GM06990 (cell line): ENCODE data around the gene IL18R1.

ENCODE experiments used
- DNase-seq: peaks from one replicate; pipeline ENCODE4 v3.0.0-alpha.2; 2011; ENCODE audit not compliant: insufficient read length; ENCODE audit errors: extremely low read depth
- H3K27me3 ChIP-seq: replicated peaks from 2 replicates; pipeline ENCODE4 v1.6.0; 2011; ENCODE audit warnings: low read length; ENCODE audit not compliant: control insufficient read depth, insufficient read depth
- H3K36me3 ChIP-seq: 2 replicates; pipeline ENCODE4 v1.5.1; 2011; ENCODE audit warnings: low read length; ENCODE audit not compliant: control insufficient read depth, insufficient read depth
- H3K4me3 ChIP-seq: replicated peaks from 2 replicates; pipeline ENCODE4 v1.5.1; 2011; ENCODE audit warnings: low read depth, mild to moderate bottlenecking, control low read depth, low read length
- TF ChIP-seq, protein P1 (sequence below): IDR thresholded peaks from 2 replicates; pipeline ENCODE4 v1.5.1; 2011; ENCODE audit warnings: low read length, control low read depth, mild to moderate bottlenecking, inconsistent platforms; ENCODE audit not compliant: insufficient read depth, poor library complexity, severe bottlenecking

The IL18R1 gene

GRCh38 chr2:102355526-102356380, at the start of gene IL18R1:
Gene IL18R1, plus strand, starts transcription at chr2:102355796. Its CDS starts 6,865 bp downstream, at chr2:102362661.
- peak; percentile 91 for DNase-seq
- Histone ChIP-seq H3K4me3 (peak within 1 kb of the TSS; percentile 85), H3K36me3 (no peaks in the 10 kb centered on the region), H3K27me3 (no peaks in the 10 kb centered on the region)
- TF ChIP-seq, protein P1, sequence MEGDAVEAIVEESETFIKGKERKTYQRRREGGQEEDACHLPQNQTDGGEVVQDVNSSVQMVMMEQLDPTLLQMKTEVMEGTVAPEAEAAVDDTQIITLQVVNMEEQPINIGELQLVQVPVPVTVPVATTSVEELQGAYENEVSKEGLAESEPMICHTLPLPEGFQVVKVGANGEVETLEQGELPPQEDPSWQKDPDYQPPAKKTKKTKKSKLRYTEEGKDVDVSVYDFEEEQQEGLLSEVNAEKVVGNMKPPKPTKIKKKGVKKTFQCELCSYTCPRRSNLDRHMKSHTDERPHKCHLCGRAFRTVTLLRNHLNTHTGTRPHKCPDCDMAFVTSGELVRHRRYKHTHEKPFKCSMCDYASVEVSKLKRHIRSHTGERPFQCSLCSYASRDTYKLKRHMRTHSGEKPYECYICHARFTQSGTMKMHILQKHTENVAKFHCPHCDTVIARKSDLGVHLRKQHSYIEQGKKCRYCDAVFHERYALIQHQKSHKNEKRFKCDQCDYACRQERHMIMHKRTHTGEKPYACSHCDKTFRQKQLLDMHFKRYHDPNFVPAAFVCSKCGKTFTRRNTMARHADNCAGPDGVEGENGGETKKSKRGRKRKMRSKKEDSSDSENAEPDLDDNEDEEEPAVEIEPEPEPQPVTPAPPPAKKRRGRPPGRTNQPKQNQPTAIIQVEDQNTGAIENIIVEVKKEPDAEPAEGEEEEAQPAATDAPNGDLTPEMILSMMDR: peak; percentile 61

- H3K36me3 ChIP-seq: no peaks in the 10 kb centered on the region
- DNase-seq: no peak
- no peaks in the 10 kb centered on the region for H3K27me3 ChIP-seq
- TF ChIP-seq, protein P1: no peak
- no peak overlapping the region for H3K4me3 ChIP-seq
Measured at GRCh38 chr2:102306125-102306524, 49.5 kb upstream of the IL18R1 start.

DNA sequence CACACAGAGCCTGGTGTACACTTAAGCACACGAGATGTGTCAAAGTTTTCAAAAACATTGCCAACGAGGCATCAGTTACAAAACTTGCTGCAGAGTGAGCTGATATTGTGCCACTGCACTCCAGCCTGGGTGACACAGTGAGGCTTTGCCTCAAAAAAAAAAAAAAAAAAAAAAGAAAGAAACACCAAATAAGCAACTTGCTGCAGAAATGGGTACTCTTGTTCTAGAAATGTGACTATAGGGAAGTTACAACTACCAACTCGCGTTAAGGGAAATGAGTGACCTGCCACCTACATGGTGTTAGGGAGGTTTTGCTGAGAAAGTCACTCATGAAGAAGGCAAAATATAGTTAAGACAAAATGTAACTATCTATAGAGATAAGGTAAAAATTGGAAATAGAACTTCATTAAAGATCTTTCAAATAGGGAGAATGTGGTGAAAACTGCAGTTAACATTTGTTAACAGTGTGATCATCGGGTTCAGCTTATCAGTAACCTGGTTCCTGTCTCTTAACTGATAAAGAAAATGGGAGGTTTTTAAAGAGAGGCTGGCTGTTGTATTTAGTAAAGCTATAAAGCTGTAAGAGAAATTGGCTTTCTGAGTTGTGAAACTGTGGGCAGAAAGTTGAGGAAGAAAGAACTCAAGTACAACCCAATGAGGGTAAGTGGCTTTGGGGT, 44.5 kb upstream of the IL18R1 start, which contains the start of gene IL1RL1:
TSS of gene IL1RL1 (plus strand) at position 600 of the 677 bp plus-strand sequence. CDS start 26,702 bp downstream, outside the sequence.
- no peaks in the 10 kb centered on the region for H3K36me3 ChIP-seq
- H3K27me3 ChIP-seq: no peaks in the 10 kb centered on the region
- TF ChIP-seq, protein P1: no peak
- DNase-seq: no peak
- no peak within 1 kb of the TSS for H3K4me3 ChIP-seq

GRCh38 chr2:102313025-102313424, 42.6 kb upstream of the IL18R1 start:
- no peak for DNase-seq
- no peaks in the 10 kb centered on the region for H3K36me3 ChIP-seq
- H3K27me3 ChIP-seq: no peaks in the 10 kb centered on the region
- no peak overlapping the region for H3K4me3 ChIP-seq
- TF ChIP-seq, protein P1: no peak

- Histone ChIP-seq H3K36me3 (no peaks in the 10 kb centered on the region), H3K27me3 (no peaks in the 10 kb centered on the region), H3K4me3 (no peak overlapping the region)
- TF ChIP-seq, protein P1: no peak
- DNase-seq: no peak
Measured at GRCh38 chr2:102313471-102313870, 42.1 kb upstream of the IL18R1 start.
